HEK293 (cell line): ENCODE data around the gene CALHM3.

ENCODE experiments used
- EGR2 ChIP-seq: fragments of 450-650 bp; formaldehyde crosslinking; IDR thresholded peaks from 2 replicates; pipeline ENCODE4 v1.5.1; 2016; ENCODE audit warnings: low read depth, missing biosample characterization, missing genetic modification characterization
- HIC1 ChIP-seq: fragments of 450-650 bp; formaldehyde crosslinking; IDR thresholded peaks from 2 replicates; pipeline ENCODE4 v1.5.1; 2016; ENCODE audit warnings: missing biosample characterization, missing genetic modification characterization
- KLF7 ChIP-seq: fragments of 450-650 bp; formaldehyde crosslinking; IDR thresholded peaks from 2 replicates; pipeline ENCODE4 v1.5.1; 2016; ENCODE audit warnings: missing biosample characterization, missing genetic modification characterization, borderline replicate concordance
- MEIS1 ChIP-seq: sonication (generic); formaldehyde crosslinking; IDR thresholded peaks from 2 replicates; pipeline ENCODE4 v1.8.1; 2022; ENCODE audit warnings: missing genetic modification reagents, mild to moderate bottlenecking, borderline replicate concordance
- PRDM10 ChIP-seq: fragments of 450-650 bp; formaldehyde crosslinking; IDR thresholded peaks from 2 replicates; pipeline ENCODE4 v1.5.1; 2016; ENCODE audit warnings: missing biosample characterization, missing genetic modification characterization
- TRIM28 ChIP-seq: IDR thresholded peaks from 2 replicates; pipeline ENCODE4 v1.6.1; 2011; ENCODE audit warnings: low read length, control low read depth, borderline replicate concordance
- TSHZ1 ChIP-seq: fragments of 450-650 bp; formaldehyde crosslinking; IDR thresholded peaks from 2 replicates; pipeline ENCODE4 v1.5.1; 2016; ENCODE audit warnings: missing biosample characterization, missing genetic modification characterization, borderline replicate concordance
- WT1 ChIP-seq: fragments of 450-650 bp; formaldehyde crosslinking; IDR thresholded peaks from 2 replicates; pipeline ENCODE4 v1.5.1; 2016; ENCODE audit warnings: missing biosample characterization, missing genetic modification characterization
- ZFHX2 ChIP-seq: fragments of 450-650 bp; formaldehyde crosslinking; conservative IDR thresholded peaks from 2 replicates; pipeline ENCODE4 v1.5.1; 2016; ENCODE audit warnings: missing biosample characterization, missing genetic modification characterization
- ZNF114 ChIP-seq: fragments of 450-650 bp; formaldehyde crosslinking; IDR thresholded peaks from 2 replicates; pipeline ENCODE4 v1.5.0; 2017; ENCODE audit warnings: missing biosample characterization, missing genetic modification characterization
- ZNF157 ChIP-seq: fragments of 450-650 bp; formaldehyde crosslinking; IDR thresholded peaks from 2 replicates; pipeline ENCODE4 v1.5.1; 2016; ENCODE audit warnings: missing biosample characterization, missing genetic modification characterization
- ZNF202 ChIP-seq: fragments of 450-650 bp; formaldehyde crosslinking; IDR thresholded peaks from 2 replicates; pipeline ENCODE4 v1.5.1; 2016; ENCODE audit warnings: missing biosample characterization, missing genetic modification characterization, borderline replicate concordance
- ZNF211 ChIP-seq: fragments of 450-650 bp; formaldehyde crosslinking; IDR thresholded peaks from 2 replicates; pipeline ENCODE4 v1.5.1; 2016; ENCODE audit warnings: low read depth, missing biosample characterization, missing genetic modification characterization
- ZNF221 ChIP-seq: fragments of 450-650 bp; formaldehyde crosslinking; IDR thresholded peaks from 2 replicates; pipeline ENCODE4 v1.5.1; 2017; ENCODE audit warnings: missing biosample characterization, missing genetic modification characterization, borderline replicate concordance
- ZNF24 ChIP-seq: fragments of 450-650 bp; formaldehyde crosslinking; IDR thresholded peaks from 2 replicates; pipeline ENCODE4 v1.5.1; 2016; ENCODE audit warnings: missing biosample characterization, missing genetic modification characterization
- ZNF266 ChIP-seq: fragments of 450-650 bp; formaldehyde crosslinking; IDR thresholded peaks from 2 replicates; pipeline ENCODE4 v1.5.1; 2016; ENCODE audit warnings: missing biosample characterization, missing genetic modification characterization, low read depth
- ZNF280D ChIP-seq: fragments of 450-650 bp; formaldehyde crosslinking; IDR thresholded peaks from 2 replicates; pipeline ENCODE4 v1.5.1; 2016; ENCODE audit warnings: missing biosample characterization, missing genetic modification characterization
- ZNF423 ChIP-seq: fragments of 450-650 bp; formaldehyde crosslinking; IDR thresholded peaks from 2 replicates; pipeline ENCODE4 v1.5.1; 2016; ENCODE audit warnings: missing biosample characterization, missing genetic modification characterization
- ZNF488 ChIP-seq: fragments of 450-650 bp; formaldehyde crosslinking; IDR thresholded peaks from 2 replicates; pipeline ENCODE4 v1.5.1; 2016; ENCODE audit warnings: missing biosample characterization, missing genetic modification characterization
- ZNF501 ChIP-seq: fragments of 450-650 bp; formaldehyde crosslinking; IDR thresholded peaks from 2 replicates; pipeline ENCODE4 v1.5.1; 2016; ENCODE audit warnings: missing biosample characterization, missing genetic modification characterization
- ZNF548 ChIP-seq: fragments of 450-650 bp; formaldehyde crosslinking; IDR thresholded peaks from 2 replicates; pipeline ENCODE4 v1.5.1; 2016; ENCODE audit warnings: missing biosample characterization, missing genetic modification characterization
- ZNF571 ChIP-seq: fragments of 450-650 bp; formaldehyde crosslinking; IDR thresholded peaks from 2 replicates; pipeline ENCODE4 v1.5.0; 2017; ENCODE audit warnings: missing biosample characterization, missing genetic modification characterization
- ZNF621 ChIP-seq: fragments of 450-650 bp; formaldehyde crosslinking; IDR thresholded peaks from 2 replicates; pipeline ENCODE4 v1.5.1; 2017; ENCODE audit warnings: missing biosample characterization, missing genetic modification characterization
- ZNF747 ChIP-seq: fragments of 450-650 bp; formaldehyde crosslinking; IDR thresholded peaks from 2 replicates; pipeline ENCODE4 v1.5.1; 2016; ENCODE audit warnings: missing biosample characterization, missing genetic modification characterization
- ZSCAN16 ChIP-seq: fragments of 450-650 bp; formaldehyde crosslinking; IDR thresholded peaks from 2 replicates; pipeline ENCODE4 v1.5.1; 2016; ENCODE audit warnings: missing biosample characterization, missing genetic modification characterization
- ZSCAN23 ChIP-seq: fragments of 450-650 bp; formaldehyde crosslinking; IDR thresholded peaks from 2 replicates; pipeline ENCODE4 v1.5.1; 2016; ENCODE audit warnings: missing biosample characterization, missing genetic modification characterization

CALHM3 gene

GRCh38 chr10:103504181-103504783 lies 25.2 kb upstream of the CALHM3 start (continued):
- TF ChIP-seq PRDM10 (tag by site-specific recombination) (peak; percentile 59; the same call in 1 of the 2 replicates), TRIM28 (peak; percentile 71), ZNF423 (tag by site-specific recombination) (no peak), HIC1 (tag by site-specific recombination) (peak; percentile 83), ZNF202 (tag by site-specific recombination) (no peak), ZNF747 (no peak), ZSCAN16 (tag by site-specific recombination) (no peak), ZNF280D (tag by site-specific recombination) (no peak), ZFHX2 (tag by site-specific recombination) (peak; percentile 79), ZNF571 (tag by site-specific recombination) (no peak), ZNF114 (tag by site-specific recombination) (no peak), ZNF157 (tag by site-specific recombination) (no peak), ZNF621 (tag by site-specific recombination) (no peak), ZNF24 (tag by site-specific recombination) (peak; percentile 86; the same call in 1 of the 2 replicates), TSHZ1 (tag by site-specific recombination) (peak; percentile 88; the same call in 1 of the 2 replicates), MEIS1 (CRISPR knock-in tag) (peak; percentile 81; the same call in 1 of the 2 replicates), ZNF221 (tag by site-specific recombination) (no peak), ZNF548 (tag by site-specific recombination) (no peak), KLF7 (tag by site-specific recombination) (no peak), ZSCAN23 (peak; percentile 91), ZNF488 (tag by site-specific recombination) (no peak), WT1 (tag by site-specific recombination) (peak; percentile 100), ZNF501 (no peak), ZNF266 (tag by site-specific recombination) (no peak), ZNF211 (tag by site-specific recombination) (no peak), EGR2 (tag by site-specific recombination) (peak; percentile 85)
